Middle frontal gyrus (tissue), 1 donor: ENCODE measurements around the gene UVRAG.

Source experiments
- DNase-seq: peaks from one replicate; pipeline ENCODE4 v3.0.0-alpha.2; 2015; ENCODE audit warnings: low spot score; ENCODE audit errors: extremely low spot score

Gene UVRAG

DNA sequence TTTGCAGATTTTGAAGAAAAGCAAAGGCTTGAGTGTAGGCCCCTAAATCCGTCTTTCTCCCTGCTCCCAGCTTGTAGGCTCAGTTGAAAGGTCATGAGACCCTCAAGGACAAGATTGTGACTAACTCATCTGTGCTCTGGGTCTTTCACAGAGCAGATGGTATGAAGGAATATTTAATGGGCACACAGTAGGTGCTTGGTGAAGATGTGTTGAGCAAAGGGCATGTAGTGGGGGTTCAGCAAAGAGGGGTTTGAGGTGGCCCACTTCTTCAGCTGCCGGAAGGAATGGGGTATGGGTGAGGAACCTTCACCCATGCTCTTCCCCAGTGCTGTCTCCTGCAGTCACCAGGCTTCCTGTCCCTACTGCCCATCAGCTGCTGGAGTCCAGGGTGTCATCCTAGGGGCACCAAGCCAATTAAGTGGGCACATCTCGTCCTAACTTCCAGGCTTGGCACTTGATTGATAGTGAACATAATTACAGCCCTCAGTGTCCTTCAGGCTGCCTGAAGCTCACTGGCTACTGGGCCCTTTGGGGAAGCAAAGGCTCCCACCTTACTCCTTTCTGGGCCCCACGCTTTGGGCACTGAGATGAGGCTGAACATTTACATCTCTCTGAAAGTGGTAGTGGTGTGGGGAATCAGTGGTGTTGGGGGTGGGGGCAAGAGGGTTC lies 31.5 kb upstream of the UVRAG start:
- DNase-seq: no peak

DNA sequence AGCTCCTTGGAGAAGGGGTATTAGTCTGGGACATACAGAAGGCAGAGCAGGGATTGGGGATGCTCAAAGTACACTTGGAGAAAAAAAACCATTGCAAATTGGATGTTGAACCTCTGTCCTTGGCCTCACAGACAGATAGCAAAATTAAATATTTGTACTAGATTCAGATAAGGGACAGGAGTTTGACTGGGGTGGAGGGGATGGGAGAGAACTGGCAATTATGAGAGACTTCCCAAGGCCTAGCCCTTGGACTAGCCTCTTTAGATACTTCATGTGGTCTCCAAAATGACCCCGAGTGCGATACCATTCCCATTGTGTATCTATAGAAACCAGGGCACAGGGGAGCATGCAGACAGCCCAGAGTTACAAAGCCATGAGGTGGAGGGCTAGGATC lies 30.9 kb upstream of the UVRAG start:
- DNase-seq: no peak

DNA sequence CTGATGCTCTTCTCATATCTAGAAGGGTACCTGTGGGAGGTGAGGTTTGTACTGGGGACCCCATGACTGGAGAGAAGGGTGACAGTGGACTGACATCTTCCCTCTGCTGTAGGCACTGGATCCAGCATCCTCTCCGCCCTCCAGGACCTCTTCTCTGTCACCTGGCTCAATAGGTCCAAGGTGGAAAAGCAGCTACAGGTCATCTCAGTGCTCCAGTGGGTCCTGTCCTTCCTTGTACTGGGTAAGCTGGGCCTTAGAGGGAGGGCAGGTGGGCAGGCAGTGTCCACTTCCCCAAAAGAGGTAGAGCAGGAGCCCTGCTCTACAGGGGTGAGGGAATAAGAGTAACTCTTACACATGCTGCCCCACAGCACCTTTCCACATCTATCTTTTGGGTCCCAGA lies 30.5 kb upstream of the UVRAG start:
- DNase-seq: no peak

DNA sequence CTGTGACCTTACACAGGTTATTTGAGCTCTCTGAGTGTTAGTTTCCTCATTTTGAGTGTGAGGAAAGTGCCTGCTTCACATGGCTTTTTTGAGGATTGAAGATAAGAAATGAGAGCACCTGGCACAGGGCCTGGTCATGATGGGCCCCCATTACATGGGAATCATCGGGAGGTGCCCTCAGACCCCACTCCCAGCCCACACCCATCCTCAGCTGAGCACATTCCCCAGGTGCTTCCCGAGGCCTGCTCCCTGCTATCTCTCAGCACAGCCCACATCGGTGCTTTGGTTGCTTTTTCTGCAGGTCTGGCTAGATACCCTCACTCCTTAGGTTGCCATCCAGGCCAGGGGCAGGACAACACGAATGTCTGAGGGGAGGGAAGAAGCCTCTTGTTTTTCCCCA lies 29.8 kb upstream of the UVRAG start:
- DNase-seq: no peak

DNA sequence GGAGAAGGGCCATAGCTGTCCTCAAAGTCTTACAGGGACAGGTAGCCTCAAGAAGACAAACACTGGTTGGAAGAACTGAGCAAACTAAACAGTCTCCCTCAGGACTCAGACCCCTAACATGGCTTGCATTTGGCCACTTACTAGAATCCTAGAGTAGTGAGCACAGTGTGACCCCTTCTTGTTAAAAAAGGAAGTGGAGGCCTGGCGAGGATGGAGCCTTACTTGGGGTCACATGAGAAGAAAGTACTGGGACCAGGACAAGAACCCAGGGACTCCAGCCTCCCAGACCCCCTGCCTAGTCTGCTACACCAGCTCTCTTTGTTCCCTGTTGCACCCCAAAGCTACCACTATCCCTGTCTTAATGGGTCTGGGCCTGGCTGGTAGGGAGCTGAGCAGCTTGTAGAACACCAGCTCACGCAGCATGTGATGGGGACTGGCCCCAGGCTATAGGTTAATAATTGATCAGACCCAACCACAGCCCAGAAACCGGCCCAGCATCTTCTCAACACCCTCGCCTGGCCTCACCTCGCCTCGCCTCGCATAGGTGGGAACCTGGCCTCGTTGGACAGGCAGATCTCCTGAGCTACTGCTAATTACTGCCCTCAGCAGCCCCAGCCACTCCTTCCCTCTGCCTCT lies 28.8 kb upstream of the UVRAG start:
- DNase-seq: no peak

DNA sequence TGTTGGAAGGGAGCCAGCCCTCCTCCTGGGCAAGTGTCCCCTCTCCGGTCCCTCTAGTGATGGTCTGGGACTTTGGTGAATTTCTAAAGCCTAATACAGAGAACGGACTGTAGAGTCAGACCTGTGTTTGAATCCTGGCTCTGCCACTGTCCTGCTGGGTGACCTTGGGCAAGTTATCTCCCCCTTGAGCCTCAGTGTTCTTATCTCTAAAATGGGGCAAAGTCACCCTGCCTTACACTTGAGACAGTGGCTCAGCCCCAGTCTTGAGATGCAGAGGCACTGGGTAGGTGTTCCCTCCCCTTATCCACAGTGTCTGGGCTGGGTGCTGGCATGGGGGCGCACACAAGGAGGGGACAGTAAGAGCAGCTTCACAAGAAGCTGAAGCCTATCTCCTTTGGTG lies 25.5 kb upstream of the UVRAG start:
- DNase-seq: no peak

DNA sequence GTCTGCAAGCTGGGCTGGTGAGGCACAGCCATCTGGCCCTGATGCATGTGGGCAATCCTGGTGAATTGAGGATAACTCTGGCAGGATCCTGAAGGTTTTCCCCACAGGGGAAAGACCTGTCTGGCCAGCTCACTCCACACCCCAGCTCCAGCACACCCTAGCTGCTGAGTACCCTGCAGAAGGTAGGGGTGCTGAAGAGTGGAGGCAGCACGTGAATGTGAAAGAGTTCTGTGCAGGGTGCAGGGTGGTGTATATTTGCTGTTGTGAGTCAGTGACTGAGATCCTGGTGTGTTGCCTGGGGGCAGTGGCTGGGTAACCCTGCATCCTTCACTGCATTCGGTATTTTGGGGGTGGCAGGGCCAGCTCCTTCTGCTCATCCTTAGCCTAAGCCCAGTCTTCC lies 24.0 kb upstream of the UVRAG start:
- DNase-seq: no peak

DNA sequence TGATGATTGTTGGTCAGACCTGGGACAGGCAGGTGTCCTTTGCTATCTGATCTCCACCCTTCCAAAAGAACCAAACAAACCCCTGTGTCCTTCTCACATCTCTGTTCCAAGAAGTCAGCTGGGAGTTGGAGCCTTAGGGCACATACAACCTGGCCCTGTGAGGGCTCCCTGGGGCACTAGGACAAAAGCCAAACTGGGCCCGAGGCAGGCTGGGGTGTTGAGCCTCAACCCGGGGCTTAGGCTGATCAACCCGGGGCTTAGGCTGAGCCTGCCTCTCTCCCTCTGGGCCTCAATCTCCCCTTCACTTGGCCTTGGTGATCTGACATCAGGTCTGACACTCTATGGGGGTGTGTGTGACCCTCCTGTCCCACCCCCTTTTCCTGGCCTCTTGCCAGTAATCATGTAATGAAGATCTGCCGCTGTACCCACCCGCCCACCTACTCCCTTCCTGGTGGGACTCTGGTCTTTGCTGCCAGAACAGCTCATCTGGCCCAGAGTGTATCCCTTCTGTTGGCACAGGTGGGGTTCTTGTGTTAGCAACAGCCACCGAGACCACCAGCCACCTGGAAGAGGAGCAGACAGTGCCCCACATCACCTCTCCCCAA lies 22.8 kb upstream of the UVRAG start:
- no peak for DNase-seq

DNA sequence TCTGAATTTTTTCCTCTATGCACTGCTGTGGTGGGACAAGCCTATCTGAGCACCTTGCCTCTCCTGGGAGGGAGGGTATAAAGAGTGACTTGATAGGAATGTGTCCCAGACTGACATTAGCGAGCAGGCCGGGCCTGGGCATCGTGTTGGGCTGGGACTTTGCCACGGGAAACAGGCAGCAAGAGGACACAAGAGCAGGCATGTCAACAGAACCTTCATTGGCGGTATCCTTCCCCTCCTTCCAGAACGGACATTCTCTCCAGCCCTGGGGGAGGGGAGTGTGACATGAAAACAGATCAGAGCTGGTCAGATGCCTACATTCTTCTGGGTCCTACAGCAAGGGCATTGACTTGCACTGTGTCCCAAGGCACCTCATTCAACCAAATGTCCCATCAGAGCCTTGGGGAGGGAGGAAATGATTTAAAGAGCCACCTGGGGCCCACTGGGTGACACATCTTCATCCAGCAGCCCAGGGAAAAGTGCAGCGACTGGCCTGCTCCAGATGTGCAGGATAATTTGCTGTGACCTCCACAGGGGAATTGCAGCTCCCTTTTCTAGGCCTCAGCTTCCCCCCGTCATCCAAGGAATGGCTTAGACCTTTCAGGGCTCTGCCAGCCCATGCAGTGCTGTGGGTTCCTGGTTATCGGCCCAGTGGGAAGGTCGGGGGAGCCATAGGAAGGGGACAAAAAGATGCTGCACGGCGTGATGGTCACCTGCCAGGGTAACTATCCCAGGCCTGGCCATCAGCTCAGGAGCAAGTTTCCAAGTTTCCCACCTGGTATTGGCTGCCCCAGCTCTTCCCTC lies 21.8 kb upstream of the UVRAG start:
- DNase-seq: no peak

DNA sequence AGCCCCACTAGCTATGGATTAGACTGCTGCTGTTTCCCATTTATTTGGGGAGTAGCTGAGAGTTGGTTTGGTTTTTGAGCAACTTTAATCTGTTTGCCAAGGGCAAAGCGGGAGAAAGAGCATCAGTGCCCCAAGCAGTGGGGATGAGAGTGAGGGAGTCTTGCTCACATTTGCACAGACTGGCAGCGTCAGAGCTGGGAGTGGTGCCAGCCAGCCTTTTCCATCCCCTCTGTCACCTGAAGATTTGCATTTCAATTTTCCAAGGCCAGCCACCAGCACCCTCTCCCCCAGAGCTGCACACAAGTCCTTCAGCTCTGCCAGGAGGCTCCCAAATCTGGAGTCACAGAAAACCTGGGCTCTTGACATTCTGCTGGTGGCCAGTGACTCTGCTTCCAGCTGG lies 21.0 kb upstream of the UVRAG start:
- no peak for DNase-seq

DNA sequence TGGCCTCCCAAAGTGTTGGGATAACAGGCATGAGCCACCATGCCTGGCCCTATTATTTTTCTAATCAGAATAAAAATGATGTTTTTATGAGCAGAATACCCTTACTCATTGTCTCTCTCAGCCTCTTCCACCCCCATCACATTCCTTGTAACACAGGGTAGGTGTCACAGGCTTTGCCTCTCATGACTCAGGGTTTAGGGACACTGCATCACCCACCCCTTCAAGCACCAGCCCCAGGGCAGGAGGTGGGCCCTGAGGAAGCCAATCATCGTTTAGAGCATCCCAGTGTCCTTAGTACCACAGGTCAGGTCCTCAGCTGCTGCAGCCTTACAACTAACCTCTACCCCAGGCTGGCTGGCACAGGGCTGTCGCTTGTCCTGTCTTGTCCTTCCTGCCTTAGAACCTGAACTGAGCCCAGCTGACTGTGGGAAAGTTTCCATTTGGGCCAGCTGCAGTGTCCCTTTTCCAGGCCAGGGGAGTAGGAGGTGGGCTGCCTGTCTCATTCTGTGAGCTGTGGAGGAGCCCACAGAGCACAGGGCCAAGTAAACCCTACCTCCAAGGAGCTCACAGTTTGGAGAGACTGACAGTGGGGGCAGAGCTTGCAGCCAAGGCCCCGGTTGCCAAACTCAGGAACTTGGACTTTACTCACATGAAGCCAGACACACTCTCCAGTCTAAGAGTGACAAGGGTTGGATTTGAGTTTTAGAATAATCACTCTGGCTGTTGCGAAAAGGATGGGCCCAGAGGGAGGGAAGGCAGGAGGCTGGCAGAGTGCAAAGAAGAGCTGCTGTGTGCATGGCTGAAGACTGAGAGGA lies 19.5 kb upstream of the UVRAG start:
- no peak for DNase-seq

DNA sequence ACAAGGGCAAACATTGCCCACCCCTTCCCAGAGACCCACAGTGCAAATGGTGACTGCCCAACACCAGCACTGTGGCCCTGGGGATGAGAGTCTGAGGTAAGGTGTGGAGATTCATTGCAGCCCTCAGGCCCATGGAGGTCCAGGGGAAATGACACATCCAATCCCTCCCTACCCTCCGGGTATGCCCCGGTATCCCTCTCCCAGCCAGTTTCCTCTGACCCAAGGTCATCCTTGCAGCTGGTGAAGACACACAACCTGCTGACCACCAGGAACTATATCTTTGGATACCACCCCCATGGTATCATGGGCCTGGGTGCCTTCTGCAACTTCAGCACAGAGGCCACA lies 18.9 kb upstream of the UVRAG start:
- no peak for DNase-seq

DNA sequence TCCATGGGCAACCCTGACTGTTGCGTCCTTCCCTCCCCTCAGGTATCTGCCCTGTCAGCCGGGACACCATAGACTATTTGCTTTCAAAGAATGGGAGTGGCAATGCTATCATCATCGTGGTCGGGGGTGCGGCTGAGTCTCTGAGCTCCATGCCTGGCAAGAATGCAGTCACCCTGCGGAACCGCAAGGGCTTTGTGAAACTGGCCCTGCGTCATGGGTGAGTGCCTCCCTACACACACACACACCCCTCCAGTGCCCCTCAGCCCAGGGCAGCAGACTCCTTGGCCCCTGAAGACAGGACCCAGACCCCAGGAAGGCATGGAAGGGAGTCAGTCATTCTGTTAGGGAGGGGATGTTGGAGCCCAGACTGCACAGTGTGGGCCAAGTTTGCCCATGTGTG lies 17.9 kb upstream of the UVRAG start:
- DNase-seq: no peak

DNA sequence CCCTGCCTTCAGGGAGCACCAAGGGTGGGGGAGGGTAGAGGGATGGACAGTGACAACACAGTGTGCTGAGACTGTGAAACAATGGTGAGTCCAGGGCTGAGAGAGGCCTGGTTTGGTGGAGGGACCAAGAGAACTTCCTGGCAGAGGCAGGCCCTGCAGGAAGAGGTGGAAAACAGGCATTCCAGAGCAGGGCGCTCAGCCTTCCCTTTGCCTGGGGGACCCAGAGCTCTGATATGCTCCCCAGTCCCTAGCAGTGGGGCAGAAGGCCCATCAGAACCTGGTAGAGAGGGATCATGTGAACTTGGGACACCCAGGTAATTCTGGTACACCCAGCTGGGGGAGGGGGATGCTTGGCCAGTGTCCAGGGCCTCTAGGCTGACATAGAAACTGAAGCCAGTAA lies 17.2 kb upstream of the UVRAG start:
- DNase-seq: no peak

DNA sequence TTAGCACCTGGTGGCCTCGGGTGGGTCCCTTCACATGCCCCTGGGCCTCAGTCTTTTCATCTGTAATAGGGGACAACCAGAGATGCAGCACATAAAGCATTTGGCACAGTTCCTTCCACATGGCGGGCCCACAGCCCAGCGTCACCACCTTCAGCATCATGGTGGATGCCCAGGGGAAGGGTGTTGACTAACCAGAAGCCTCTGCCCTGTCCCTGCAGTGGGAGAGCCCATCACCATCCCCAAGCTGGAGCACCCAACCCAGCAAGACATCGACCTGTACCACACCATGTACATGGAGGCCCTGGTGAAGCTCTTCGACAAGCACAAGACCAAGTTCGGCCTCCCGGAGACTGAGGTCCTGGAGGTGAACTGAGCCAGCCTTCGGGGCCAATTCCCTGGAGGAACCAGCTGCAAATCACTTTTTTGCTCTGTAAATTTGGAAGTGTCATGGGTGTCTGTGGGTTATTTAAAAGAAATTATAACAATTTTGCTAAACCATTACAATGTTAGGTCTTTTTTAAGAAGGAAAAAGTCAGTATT lies 14.8 kb upstream of the UVRAG start:
- no peak for DNase-seq

DNA sequence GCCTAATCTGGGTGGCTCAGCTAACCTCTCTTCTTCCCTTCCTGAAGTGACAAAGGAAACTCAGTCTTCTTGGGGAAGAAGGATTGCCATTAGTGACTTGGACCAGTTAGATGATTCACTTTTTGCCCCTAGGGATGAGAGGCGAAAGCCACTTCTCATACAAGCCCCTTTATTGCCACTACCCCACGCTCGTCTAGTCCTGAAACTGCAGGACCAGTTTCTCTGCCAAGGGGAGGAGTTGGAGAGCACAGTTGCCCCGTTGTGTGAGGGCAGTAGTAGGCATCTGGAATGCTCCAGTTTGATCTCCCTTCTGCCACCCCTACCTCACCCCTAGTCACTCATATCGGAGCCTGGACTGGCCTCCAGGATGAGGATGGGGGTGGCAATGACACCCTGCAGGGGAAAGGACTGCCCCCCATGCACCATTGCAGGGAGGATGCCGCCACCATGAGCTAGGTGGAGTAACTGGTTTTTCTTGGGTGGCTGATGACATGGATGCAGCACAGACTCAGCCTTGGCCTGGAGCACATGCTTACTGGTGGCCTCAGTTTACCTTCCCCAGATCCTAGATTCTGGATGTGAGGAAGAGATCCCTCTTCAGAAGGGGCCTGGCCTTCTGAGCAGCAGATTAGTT lies 14.2 kb upstream of the UVRAG start:
- DNase-seq: no peak

DNA sequence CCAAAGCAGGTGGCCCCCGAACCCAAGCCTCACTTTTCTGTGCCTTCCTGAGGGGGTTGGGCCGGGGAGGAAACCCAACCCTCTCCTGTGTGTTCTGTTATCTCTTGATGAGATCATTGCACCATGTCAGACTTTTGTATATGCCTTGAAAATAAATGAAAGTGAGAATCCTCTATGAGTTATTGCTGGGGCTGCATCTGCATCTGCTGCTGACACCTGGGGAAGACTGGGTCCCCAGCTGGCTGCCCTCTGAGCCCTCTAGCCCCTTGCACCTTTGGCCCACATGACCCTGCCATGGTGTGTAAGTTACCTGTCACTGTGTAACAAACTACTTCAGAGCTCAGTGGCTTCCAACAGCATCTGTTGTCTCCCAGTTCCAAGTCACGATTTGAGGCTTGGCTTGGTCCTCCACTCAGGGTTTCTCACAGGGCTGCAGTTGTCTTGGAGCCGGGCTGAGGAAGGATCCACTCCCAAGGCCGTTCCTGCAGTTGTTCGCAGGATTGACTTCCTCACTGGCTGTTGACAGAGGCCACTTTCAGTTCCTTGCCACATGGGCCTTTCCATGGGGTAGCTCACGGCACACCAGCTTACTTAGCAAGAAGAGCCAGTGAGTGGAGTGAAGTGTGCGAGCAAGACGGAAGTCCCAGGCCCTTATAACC lies 13.5 kb upstream of the UVRAG start:
- no peak for DNase-seq

DNA sequence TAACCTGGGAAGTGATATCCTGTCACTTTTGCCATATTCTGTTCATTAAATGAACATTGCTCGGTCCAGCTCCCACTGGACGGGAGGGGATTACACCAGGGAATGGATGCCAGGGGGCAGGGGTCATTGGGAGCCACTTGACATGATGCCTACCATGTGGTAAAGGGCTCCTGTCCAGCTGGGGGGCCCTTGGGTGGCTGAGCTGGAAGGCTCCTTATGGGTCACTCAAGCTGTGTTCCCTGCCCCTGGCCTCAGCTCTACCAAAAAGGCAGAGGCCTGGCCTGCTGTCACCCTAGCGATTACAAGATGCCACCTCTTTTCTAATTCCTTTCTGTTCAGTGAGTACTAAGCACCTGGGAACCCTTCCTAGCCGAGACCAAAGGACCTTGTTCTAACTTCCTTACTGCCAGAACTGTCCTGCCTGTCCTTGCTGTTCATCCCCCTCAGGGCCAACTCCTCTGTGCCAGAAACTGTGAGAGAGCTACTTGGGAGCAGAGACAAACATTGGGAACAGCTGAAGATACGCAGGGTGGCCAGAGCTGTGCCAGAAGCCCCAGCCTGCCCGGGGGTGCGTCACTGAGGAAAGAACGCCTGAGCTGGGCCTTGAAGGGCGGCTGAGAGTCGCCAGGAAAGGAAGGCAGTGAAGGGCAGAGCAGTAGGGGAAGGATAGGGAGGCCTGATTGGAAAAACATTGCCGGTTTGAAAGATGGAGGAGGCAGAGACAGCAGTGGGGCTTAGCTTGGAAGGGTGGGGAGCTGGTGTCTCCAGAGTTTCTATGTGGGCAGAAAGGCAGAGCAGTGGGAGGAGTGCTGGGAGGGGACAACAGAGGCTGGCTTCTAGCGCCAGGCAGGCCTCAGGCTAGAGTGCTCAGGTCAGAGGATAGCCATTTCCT lies 12.7 kb upstream of the UVRAG start:
- no peak for DNase-seq
